NT2/D1 (cell line): Measurements from ENCODE around the gene SOCS6.

ENCODE experiments used
- SUZ12 ChIP-seq: IDR thresholded peaks from 2 replicates; pipeline ENCODE4 v1.6.1; 2011; ENCODE audit not compliant: insufficient read length, insufficient read depth; ENCODE audit errors: extremely low read depth
- YY1 ChIP-seq: IDR thresholded peaks from 2 replicates; pipeline ENCODE4 v1.6.1; 2011; ENCODE audit not compliant: insufficient read length, insufficient read depth
- ZNF274 ChIP-seq: IDR thresholded peaks from 2 replicates; pipeline ENCODE4 v1.6.1; 2011; ENCODE audit warnings: mild to moderate bottlenecking, low read depth, low read length

DNA sequence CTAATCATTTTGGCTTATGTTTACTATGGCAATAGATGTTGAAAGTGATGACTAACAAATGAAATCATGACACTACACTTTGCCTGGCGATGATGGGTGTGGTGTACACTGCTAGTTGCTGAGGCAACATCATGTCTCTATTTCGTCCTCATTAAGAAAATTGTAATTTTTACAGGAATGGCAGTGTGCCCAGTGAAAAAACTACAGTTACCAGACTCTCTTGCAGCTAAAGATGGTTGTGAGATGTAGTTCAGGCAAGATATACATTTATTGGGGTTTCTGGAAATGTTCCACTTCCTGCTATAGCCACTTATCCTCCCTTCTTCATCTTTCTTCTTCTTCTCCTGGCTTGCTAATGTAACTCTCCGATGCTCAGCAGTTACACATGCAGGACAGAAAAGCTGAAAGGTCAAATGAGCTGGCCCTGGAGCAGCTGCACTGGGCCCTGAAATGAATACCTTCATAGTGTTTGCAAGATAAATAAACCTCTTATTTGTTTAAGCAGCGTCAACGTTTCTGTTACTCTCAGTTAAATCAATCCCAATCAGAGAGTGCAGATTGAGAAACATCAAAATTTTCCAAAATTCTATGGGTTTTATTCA lies 46.0 kb downstream of the SOCS6 start:
- no peak for TF ChIP-seq YY1
- TF ChIP-seq SUZ12: no peak
- no peak for TF ChIP-seq ZNF274
